ENCODE data around the gene PUS10. TPM values are rescaled to one million over a fixed set of nuclear protein-coding genes. Genes with fewer than 3 reads are reported as not detected.

PUS10 gene
- total RNA-seq, result 10 to 100 TPM; 11.8 to 20.6 (median 16.2) TPM

- peak within 1 kb of the TSS; percentile 83 to 95 (median 95) for H3K27ac ChIP-seq
- no peaks in the 10 kb centered on the region for H3K9me3 ChIP-seq
- intact Hi-C loops (cut with DNase I), result no loop called here
- H3K36me3 ChIP-seq, result no peaks in the 10 kb centered on the region
- H3K4me1 ChIP-seq, result peaks cover 31 to 39% of the 10 kb centered on the region in 2 donors
- no peaks in the 10 kb centered on the region for H3K27me3 ChIP-seq
- peak; percentile 80 to 82 for DNase-seq
- TF ChIP-seq CTCF (IDR thresholded peaks at IDR 0.05) (peak in 1 of 6 experiments; percentile 12), POLR2A (IDR thresholded peaks at IDR 0.05) (peak; percentile 16 to 72)
- WGBS, 2 donors, result 0 to 1% methylated on average over 18 to 26 of the region's 39 CpGs
- peak within 1 kb of the TSS; percentile 70 to 93 (median 90) for H3K4me3 ChIP-seq (replicated peaks in 1 of 3)
Measured at GRCh38 chr2:61017556-61018317, at the start of gene PUS10, which contains the start of gene PEX13. TSS of gene PUS10 (minus strand) at chr2:61018255. CDS start at chr2:61011890, 6,365 bp downstream. TSS of gene PEX13 (plus strand) at chr2:61017720. CDS start at chr2:61017760, 40 bp downstream.

GRCh38 chr2:61065714-61066709 is 48.0 kb upstream of the PUS10 start, which contains the start of gene SANBR:
TSS of gene SANBR (plus strand) at chr2:61065871. CDS start at chr2:61070351, 4,480 bp downstream.
- Histone ChIP-seq H3K27me3 (no peaks in the 10 kb centered on the region), H3K4me3 (replicated peaks in 1 of 3) (peak within 1 kb of the TSS; percentile 76 to 91 (median 89)), H3K4me1 (peaks cover 0 to 9% of the 10 kb centered on the region in 2 donors), H3K27ac (peak within 1 kb of the TSS in 2 of 3 donors; percentile 62 to 71), H3K9me3 (no peaks in the 10 kb centered on the region), H3K36me3 (peaks cover 3 to 4% of the 10 kb centered on the region in 2 donors)
- DNase-seq, result peak; percentile 86 to 88
- TF ChIP-seq POLR2A (IDR thresholded peaks at IDR 0.05) (peak in 1 of 2 donors; percentile 72), CTCF (IDR thresholded peaks at IDR 0.05) (peak in 1 of 6 experiments; percentile 6)
- WGBS, 2 donors, result 1 to 4% methylated on average over 15 to 43 of the region's 112 CpGs
- intact Hi-C loops (cut with DNase I), result loop anchor here (10.0 kb wide), 1 partner anchor 79 kb away; no protein-coding TSS in a partner anchor

- Histone ChIP-seq H3K27ac (no peak overlapping the region), H3K27me3 (no peaks in the 10 kb centered on the region), H3K36me3 (no peaks in the 10 kb centered on the region), H3K4me1 (no peaks in the 10 kb centered on the region), H3K9me3 (no peaks in the 10 kb centered on the region), H3K4me3 (replicated peaks in 1 of 3) (no peak overlapping the region)
- DNase-seq, result no peak
- no peak for TF ChIP-seq CTCF (IDR thresholded peaks at IDR 0.05)
- no peak for TF ChIP-seq POLR2A (IDR thresholded peaks at IDR 0.05)
- intact Hi-C loops (cut with DNase I), result no loop called here
Measured at GRCh38 chr2:61059382-61059781, 41.3 kb upstream of the PUS10 start.

- TF ChIP-seq CTCF (IDR thresholded peaks at IDR 0.05) (no peak), POLR2A (IDR thresholded peaks at IDR 0.05) (no peak)
- no peak for DNase-seq
- Histone ChIP-seq H3K27me3 (no peaks in the 10 kb centered on the region), H3K4me1 (no peaks in the 10 kb centered on the region), H3K9me3 (no peaks in the 10 kb centered on the region), H3K4me3 (replicated peaks in 1 of 3) (no peak overlapping the region), H3K36me3 (no peaks in the 10 kb centered on the region), H3K27ac (no peak overlapping the region)
- intact Hi-C loops (cut with DNase I), result no loop called here
Measured at GRCh38 chr2:61057562-61057961, 39.5 kb upstream of the PUS10 start.
